PC-9 (cell line): Measurements from ENCODE around the gene ACTN1. TPM values are rescaled to one million over a fixed set of nuclear protein-coding genes. Genes with fewer than 3 reads are reported as not detected.

ENCODE experiments used
- BruUV-seq: library from RNA; stranded (reverse); fragments of 400-500 nt; replicated peaks from 2 replicates; lab custom pipeline; 2021; lab: Mats Ljungman, UMichigan
- CTCF ChIA-PET: fragments of 300-600 bp; sonication (Branson Sonifier 250); formaldehyde crosslinking; loops from one replicate; lab custom pipeline; 2022; ENCODE audit warnings: antibody characterized with exemption; lab: Charles Lee
- POLR2A ChIA-PET: fragments of 300-600 bp; sonication (Branson Sonifier 250); formaldehyde crosslinking; loops from one replicate; lab custom pipeline; 2022; ENCODE audit warnings: antibody characterized with exemption; ENCODE audit not compliant: unreplicated experiment; lab: Charles Lee
- DNase-seq, 2 experiments: peaks; one replicate each; pipeline versions ENCODE4 v3.0.0 to v3.0.0-alpha.2; 2015 to 2022; ENCODE audit warnings: mixed read lengths in 1 of 2
- H2AFZ ChIP-seq: fragments of 200-600 bp; sonication (generic); 2 replicates; pipeline ENCODE4 v1.8.1; 2017; ENCODE audit warnings: antibody characterized with exemption
- H3F3A ChIP-seq: fragments of 200-600 bp; sonication (generic); 2 replicates; pipeline ENCODE4 v1.8.1; 2017; ENCODE audit warnings: antibody characterized with exemption, mild to moderate bottlenecking, low read depth; ENCODE audit not compliant: insufficient read depth
- H3K27ac ChIP-seq: fragments of 200-600 bp; sonication (generic); 2 replicates; pipeline ENCODE4 v1.6.1; 2016; ENCODE audit warnings: mixed run types
- H3K27me3 ChIP-seq: fragments of 200-600 bp; sonication (generic); 2 replicates; pipeline ENCODE4 v1.6.1; 2016; ENCODE audit warnings: low read depth, mixed run types; ENCODE audit not compliant: insufficient read depth
- H3K36me3 ChIP-seq: fragments of 200-600 bp; sonication (generic); 2 replicates; pipeline ENCODE4 v1.6.1; 2016; ENCODE audit warnings: low read depth, mixed run types
- H3K4me1 ChIP-seq: fragments of 200-600 bp; sonication (generic); replicated peaks from 2 replicates; pipeline ENCODE4 v1.6.1; 2016; ENCODE audit warnings: mixed run types; ENCODE audit not compliant: insufficient read depth
- H3K4me2 ChIP-seq: fragments of 200-600 bp; sonication (generic); 2 replicates; pipeline ENCODE4 v1.6.1; 2017; ENCODE audit warnings: mixed run types
- H3K4me3 ChIP-seq: fragments of 200-600 bp; sonication (generic); 2 replicates; pipeline ENCODE4 v1.6.1; 2016; ENCODE audit warnings: mixed run types
- H3K79me2 ChIP-seq: fragments of 200-600 bp; sonication (generic); 2 replicates; pipeline ENCODE4 v1.6.1; 2017; ENCODE audit warnings: low read depth, mixed run types
- H3K9me2 ChIP-seq: fragments of 200-600 bp; sonication (generic); 2 replicates; pipeline ENCODE4 v1.8.1; 2017; ENCODE audit warnings: mild to moderate bottlenecking; ENCODE audit not compliant: insufficient read depth
- H3K9me3 ChIP-seq: fragments of 200-600 bp; sonication (generic); 2 replicates; pipeline ENCODE4 v1.8.1; 2016; ENCODE audit warnings: low read depth; ENCODE audit not compliant: insufficient read depth
- H4K20me1 ChIP-seq: fragments of 200-600 bp; sonication (generic); 2 replicates; pipeline ENCODE4 v1.8.1; 2017; ENCODE audit not compliant: insufficient read depth
- EZH2 ChIP-seq: fragments of 200-600 bp; sonication (generic); IDR thresholded peaks from 2 replicates; pipeline ENCODE4 v1.8.0; 2017; ENCODE audit warnings: antibody characterized with exemption, low read depth
- intact Hi-C: fragments of 100-400 bp; cut with micrococcal nuclease; formaldehyde crosslinking; loops from one replicate; pipeline ENCODE4 v1.10.0; 2022; ENCODE audit not compliant: unreplicated experiment
- total RNA-seq: library from RNA; stranded (reverse); gene quantifications from 2 replicates; pipeline ENCODE4 v1.2.3, GENCODE V29; 2021
- TF ChIP-seq, protein P1 (sequence below): fragments of 200-600 bp; sonication (generic); conservative IDR thresholded peaks from 2 replicates; pipeline ENCODE4 v1.6.1; 2017; ENCODE audit warnings: mixed run types, antibody characterized with exemption, mild to moderate bottlenecking, moderate library complexity

ACTN1 gene
- total RNA-seq, 1 experiment from 2014 or later: 314 TPM

DNA sequence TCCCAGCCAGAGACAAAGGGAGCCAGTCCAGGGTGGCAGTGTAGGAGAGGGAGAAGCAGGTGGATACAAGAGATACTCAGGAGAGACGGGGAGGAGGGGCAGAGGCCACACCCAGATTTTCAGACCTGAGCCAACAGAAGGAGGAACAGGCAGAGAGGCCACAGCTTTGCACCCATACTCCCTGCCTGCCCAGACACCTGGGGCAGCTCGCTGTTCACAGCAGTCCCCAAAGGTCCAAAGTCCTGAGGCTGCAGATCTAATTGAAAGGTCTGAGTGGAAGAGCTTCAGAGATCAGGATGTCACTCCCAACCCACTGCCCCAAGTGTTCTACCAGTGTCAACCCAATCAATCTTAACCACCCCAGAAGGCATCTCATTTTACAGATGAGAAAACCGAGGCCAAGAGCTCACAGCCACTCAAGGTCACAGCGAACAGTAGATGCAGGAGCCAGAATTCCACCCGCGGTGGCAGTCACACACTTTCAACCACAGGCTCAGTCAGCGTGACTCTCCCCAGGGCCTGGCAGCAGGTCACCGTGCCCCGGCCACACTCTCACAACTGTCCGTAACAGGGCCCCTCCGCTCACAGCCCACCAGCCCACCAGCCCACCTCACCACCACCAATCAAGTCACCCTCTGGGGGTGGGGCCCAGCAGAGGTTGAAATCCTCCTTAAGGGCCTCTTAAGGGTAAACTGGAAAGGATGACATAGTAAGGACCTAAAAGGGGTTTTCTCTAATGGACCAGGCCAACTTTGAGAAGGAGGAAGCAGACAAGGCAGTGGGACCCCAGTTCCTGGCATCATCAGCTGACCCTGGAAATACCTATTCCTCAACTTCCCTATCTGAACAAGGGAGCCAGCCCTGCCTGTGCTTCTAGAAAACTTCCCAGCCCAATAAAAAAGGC lies 33.3 kb downstream of the ACTN1 start:
- Histone ChIP-seq H3K27me3 (no peaks in the 10 kb centered on the region), H2AFZ (no peak overlapping the region), H3K79me2 (peaks cover 98% of the 10 kb centered on the region), H3K36me3 (peaks cover 11% of the 10 kb centered on the region; the same call in 1 of the 2 replicates), H3K9me3 (no peaks in the 10 kb centered on the region), H3K9me2 (no peaks in the 10 kb centered on the region), H3K4me2 (no peak overlapping the region), H3K4me3 (no peak overlapping the region), H3K27ac (no peak overlapping the region), H3K4me1 (peaks cover 79% of the 10 kb centered on the region), H4K20me1 (peaks cover 72% of the 10 kb centered on the region), H3F3A (peaks cover 51% of the 10 kb centered on the region)
- no peak for DNase-seq
- BruUV-seq: no TSS peak
- CTCF ChIA-PET: interaction anchor here (0.5 to 0.9 kb wide), 2 partner anchors 34 to 156 kb away, joined by 3 read pairs; no protein-coding TSS in a partner anchor
- no peak for TF ChIP-seq EZH2
- TF ChIP-seq, protein P1, sequence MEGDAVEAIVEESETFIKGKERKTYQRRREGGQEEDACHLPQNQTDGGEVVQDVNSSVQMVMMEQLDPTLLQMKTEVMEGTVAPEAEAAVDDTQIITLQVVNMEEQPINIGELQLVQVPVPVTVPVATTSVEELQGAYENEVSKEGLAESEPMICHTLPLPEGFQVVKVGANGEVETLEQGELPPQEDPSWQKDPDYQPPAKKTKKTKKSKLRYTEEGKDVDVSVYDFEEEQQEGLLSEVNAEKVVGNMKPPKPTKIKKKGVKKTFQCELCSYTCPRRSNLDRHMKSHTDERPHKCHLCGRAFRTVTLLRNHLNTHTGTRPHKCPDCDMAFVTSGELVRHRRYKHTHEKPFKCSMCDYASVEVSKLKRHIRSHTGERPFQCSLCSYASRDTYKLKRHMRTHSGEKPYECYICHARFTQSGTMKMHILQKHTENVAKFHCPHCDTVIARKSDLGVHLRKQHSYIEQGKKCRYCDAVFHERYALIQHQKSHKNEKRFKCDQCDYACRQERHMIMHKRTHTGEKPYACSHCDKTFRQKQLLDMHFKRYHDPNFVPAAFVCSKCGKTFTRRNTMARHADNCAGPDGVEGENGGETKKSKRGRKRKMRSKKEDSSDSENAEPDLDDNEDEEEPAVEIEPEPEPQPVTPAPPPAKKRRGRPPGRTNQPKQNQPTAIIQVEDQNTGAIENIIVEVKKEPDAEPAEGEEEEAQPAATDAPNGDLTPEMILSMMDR: no peak
- POLR2A ChIA-PET: no interaction called here
- intact Hi-C loops: no loop called here

DNA sequence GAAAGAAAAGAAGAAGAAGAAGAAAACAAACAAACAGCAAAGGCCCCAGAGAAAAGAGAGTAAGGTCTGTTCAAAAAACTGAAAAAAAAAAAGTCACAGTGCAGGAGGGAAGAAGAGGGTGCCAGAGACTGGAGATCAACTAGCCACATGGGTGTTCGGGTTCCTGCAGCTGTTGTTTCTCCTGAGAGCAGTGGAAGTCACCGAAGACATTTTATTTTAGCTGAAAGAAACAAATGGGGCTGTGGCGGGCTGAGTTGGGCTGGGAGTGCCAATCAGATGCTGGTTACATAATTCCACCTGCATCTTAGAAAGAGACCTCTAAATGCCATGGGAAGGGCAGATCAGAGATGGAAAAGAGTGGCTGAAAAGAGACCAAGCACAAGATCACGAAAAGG lies 33.9 kb downstream of the ACTN1 start:
- peaks cover 79% of the 10 kb centered on the region for H3K4me1 ChIP-seq
- peaks cover 11% of the 10 kb centered on the region; the same call in 1 of the 2 replicates for H3K36me3 ChIP-seq
- BruUV-seq: no TSS peak
- H2AFZ ChIP-seq: no peak overlapping the region
- H3K4me2 ChIP-seq: no peak overlapping the region
- H3F3A ChIP-seq: peaks cover 53% of the 10 kb centered on the region
- DNase-seq: no peak
- no peak overlapping the region for H3K4me3 ChIP-seq
- H3K27me3 ChIP-seq: no peaks in the 10 kb centered on the region
- H3K9me3 ChIP-seq: no peaks in the 10 kb centered on the region
- H4K20me1 ChIP-seq: peaks cover 76% of the 10 kb centered on the region
- H3K79me2 ChIP-seq: peaks cover 98% of the 10 kb centered on the region
- ChIA-PET POLR2A (no interaction called here), CTCF (interaction anchor here (0.5 to 0.9 kb wide), 2 partner anchors 35 to 156 kb away, joined by 3 read pairs; no protein-coding TSS in a partner anchor)
- intact Hi-C loops: no loop called here
- H3K9me2 ChIP-seq: no peaks in the 10 kb centered on the region
- no peak for TF ChIP-seq EZH2
- TF ChIP-seq, protein P1: no peak
- no peak overlapping the region for H3K27ac ChIP-seq

DNA sequence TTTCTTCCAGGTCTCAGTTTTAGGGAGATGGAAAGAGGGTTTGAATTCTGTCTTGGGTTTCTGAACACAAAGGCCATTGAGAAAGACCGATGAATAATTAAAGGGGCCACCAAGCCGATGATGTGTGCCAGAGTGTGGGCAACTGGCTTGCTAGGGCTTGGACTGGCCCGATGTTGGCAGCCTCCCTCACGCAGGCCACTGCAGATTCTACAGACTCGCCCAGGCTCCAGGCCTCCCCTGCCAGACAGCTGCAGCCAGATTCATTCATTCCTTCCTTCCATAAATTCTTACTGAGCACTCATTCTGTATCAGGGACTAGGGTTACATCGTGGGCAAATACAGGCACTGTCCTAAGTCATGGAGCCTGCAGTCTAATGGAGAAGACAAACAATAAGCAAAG lies 34.9 kb downstream of the ACTN1 start:
- peaks cover 80% of the 10 kb centered on the region for H4K20me1 ChIP-seq
- intact Hi-C loops: no loop called here
- no peak overlapping the region for H3K4me3 ChIP-seq
- POLR2A ChIA-PET: no interaction called here
- no peaks in the 10 kb centered on the region for H3K9me2 ChIP-seq
- no TSS peak for BruUV-seq
- no peak for DNase-seq
- H3K27ac ChIP-seq: peak overlapping the region; percentile 69; the same call in 1 of the 2 replicates
- H2AFZ ChIP-seq: no peak overlapping the region
- H3K27me3 ChIP-seq: no peaks in the 10 kb centered on the region
- TF ChIP-seq, protein P1: no peak
- TF ChIP-seq EZH2: no peak
- H3K4me1 ChIP-seq: peaks cover 79% of the 10 kb centered on the region
- peak overlapping the region; percentile 49; the same call in 1 of the 2 replicates for H3K4me2 ChIP-seq
- no peaks in the 10 kb centered on the region for H3K9me3 ChIP-seq
- H3K36me3 ChIP-seq: peaks cover 11% of the 10 kb centered on the region; the same call in 1 of the 2 replicates
- peaks cover 98% of the 10 kb centered on the region for H3K79me2 ChIP-seq
- CTCF ChIA-PET: no interaction called here
- H3F3A ChIP-seq: peaks cover 63% of the 10 kb centered on the region
